GM19452 (cell line): ENCODE results near the gene ZNF587.
"Not testable (repeated sequence)": the region's sequence is repeated elsewhere in the genome, so short reads cannot be mapped to it uniquely, and the experiment has no call there.

Source experiments
- ATAC-seq: cut with Tn5 transposase; IDR thresholded peaks from one replicate; pipeline ENCODE4 v1.9.1; 2021; ENCODE audit not compliant: unreplicated experiment

ZNF587 gene

DNA sequence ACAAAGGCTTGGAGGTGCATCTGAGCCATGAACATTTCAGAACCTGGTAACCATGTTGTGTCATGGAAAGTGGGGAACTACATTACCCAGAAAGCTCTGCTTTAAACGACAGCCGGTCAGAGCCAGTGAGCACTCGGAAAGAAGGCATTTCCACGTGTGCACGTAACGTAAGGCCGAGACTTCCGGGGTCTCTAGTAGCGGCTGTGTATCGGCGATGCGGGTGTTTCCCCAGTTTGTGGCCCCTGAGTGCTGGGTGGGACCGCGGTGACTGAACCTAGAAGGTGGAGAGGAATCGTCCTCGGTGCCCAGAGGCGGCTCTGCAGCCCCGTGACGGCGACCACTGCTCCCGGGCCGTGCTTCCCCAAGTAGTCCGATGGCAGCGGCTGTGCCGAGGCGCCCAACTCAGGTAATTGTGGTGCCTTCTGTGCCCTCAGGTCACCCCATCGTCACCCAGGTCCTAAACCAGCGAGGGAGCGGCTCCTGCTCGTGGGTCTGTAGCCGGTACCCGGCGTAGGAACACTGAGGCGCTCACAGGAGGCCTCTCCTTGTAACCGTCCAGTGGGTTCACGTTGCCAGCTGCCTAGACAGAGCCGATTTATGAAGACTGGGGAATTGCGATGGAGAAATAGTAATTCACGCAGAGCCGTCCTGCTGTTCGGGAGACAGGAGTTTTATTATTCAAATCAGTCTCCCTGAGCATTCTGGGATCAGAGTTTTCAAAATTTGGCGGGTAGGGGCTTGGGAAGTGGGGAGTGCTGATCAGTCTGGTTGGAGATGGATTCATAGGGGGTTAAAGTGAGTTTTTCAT, at the start of gene ZNF587:
Gene ZNF587, plus strand, starts transcription at position 194 of the 808 bp plus-strand sequence. Its CDS starts 180 bp downstream, at position 374.
- ATAC-seq = peak; percentile 94

DNA sequence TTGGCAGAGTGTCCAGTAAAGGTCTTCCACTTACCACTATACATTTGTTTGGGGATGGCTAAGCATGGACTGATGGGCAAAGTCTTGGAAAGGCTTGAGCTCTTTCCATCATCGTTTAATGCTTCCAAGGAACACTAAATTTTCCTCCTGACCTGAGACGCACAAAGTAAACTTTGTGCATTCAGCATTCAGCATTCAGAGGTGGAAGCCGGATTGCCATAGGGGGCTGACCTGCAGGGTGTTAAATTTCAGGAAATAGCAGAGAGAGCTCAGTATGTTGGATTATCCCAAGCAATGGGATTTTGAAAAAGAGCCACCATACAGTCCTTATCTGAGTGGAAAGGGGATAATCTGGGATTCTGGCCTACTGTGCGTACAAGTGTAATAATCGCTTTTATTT, 49.0 kb upstream of the ZNF587 start:
- ATAC-seq = no peak

DNA sequence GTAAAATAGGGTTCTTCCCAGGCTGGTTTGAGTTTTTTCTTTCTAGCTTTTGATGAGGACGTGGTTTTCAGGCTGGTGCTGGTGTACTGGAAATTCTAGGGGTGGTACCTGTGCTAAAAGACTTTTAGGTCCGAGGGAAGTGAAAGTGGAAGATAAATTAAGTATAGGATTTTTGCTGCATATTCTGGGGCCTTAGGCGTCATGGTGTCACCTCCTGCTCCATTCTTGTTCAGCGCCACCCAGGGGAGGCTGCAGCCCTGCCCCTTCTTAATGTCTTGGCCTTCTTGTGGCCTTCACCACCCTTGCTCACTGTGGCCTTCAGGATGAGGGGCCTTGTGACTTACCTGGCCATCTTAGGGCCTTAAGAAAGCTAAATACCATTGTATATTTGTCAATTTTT, 47.4 kb upstream of the ZNF587 start:
- ATAC-seq = no peak

DNA sequence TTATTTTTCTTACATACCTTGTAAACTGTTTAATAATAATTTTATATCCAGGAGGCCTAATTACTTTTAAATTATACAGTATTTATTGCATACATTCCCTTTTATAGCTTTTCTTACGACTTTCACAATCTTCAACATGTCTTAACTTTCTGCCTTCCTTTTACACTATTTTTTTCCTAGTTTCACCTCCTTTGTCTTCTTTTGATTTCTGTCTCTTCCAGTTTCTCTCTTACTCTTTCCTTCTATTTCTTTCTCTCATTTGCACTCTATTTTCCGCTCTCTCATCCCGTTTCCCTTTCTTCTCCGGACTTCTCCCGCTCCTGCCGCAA, 46.4 kb upstream of the ZNF587 start:
- no peak for ATAC-seq

DNA sequence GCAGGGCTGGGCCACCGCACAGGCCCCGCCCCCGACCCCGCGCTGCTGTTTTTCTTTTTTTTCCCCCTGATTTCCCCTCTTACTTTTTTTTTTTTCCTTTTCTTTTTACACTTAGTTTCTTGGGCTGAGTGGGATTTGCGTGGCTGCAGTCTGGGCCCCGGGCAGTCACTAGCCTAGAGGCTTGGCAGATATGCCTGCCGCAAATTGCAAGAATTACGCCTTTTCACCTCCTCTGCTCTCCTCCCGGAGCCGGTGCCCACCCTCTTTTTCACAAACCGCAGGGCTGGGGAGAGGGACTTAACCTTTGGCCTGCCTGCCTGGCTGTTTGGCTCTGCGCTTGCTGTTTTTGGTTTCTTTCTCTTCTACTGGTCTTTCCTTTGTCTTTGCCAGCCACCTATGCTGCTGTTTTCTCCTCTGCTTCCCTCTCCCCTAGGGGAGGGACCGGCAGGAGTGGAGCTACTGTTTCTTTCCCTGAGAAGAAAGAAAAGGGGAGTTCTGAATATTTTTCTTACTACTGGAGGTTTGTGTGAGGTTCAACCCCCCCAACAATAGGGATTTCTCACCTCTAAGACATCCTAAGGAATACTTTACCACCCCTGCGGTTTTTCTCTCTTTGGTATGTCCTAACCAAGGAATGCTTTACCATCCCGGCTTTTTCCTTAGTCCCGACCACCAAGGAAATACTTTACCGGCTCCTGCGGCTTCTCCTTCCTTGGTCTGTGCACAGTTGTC, 45.9 kb upstream of the ZNF587 start:
- ATAC-seq = no peak

DNA sequence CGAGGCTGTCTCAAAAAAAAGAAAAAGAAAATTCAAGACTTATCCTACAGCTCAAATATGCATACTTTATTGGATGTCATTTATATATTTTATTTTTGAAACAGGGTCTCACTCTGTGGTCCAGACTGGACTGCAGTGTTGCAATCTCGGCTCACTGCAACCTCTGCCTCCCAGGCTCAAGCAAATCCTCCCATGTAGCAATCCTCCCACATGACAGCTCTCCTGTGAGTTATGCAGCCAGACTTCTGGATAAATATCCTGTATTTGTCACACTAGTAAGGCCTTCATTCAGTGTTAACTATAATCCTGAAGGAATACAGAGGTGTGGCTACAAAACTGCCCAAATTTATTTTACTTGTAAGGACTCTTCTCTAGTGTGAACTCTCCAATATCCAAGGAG, 42.1 kb upstream of the ZNF587 start:
- no peak for ATAC-seq

DNA sequence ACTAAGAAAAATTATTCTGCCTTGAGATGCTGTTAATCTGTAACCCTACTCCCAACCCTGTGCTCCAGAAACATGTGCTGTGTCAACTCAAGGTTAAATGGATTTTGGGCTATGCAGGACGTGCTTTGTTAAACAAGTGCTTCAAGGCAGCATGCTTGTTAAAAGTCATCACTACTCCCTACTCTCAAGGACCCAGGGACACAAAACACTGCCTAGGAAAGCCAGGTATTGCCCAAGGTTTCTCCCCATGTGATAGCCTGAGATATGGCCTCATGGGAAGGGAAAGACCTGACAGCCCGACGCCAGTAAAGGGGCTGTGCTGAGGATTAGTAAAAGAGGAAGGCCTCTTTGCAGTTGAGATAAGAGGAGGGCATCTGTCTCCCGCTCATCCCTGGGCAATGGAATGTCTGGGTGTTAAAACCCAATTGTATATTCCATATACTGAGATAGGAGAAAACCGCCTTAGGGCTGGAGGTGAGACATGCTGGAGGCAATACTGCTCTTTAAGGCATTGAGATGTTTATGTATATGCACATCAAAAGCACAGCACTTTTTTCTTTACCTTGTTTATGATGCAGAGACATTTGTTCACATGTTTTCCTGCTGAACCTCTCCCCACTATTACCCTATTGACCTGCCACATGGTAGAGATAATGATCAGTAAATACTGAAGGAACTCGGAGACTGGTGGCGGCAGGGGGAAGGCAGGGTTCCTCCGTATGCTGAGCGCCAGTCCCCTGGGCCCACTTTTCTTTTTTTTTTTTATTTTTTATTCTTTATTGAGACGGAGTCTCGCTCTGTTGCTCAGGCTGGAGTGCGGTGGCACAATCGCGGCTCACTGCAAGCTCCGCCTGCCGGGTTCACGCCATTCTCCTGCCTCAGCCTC, 39.0 kb upstream of the ZNF587 start:
- not testable (repeated sequence) for ATAC-seq

DNA sequence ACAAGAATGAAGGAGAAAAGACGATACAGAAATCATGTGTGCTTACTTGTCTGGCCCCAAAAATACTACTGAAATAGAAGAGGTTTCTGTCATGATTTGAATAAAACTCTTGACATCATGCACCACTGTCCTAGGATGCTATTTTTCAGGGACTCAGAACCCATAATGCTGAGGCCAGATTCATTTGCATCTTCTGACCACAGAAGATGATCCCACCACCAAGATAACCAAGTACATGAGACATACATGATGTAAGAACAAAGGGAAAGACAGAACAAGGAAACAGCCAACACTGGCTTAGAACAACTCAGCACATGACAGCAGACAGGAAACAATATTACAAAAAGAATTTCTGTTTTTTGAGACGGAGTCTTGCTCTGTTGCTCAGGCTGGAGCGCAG, 37.4 kb upstream of the ZNF587 start:
- no peak for ATAC-seq

DNA sequence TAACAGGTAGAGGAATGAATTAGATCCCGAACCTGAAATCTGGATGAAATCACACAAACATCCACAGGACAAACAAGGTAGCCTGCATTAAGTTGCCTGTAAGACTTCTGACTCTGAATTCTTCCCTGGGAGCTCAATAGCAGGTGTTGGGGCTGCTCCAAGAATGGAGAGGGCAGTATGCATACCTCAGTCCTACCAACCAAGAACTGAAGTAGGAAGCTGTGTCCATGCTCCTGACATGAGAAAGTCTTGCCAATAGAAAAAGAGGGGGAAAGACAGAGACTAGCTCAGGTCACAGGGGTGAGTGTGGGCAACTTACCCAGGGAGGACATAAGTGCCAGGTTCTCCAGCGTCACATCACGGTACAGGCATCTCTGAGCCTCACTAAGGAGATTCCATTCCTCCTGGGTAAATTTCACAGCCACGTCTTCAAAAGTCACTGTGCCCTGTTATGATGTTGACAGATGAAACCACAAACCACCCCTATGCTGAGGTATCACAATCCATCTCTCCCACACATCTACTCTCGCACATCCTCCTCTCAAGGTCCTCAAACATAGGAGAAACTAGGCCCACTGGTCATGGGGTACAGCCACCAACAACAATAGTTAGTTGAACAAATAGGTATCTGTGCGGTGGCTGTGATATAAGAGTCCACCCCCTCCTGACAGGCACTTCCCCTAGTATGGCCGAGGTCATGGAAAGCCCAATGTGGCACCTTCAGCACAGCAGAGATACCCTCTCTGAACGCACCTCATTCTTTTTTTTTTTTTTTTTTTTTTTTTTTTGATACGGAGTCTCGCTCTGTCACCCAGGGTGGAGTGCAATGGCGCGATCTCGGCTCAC, 36.5 kb upstream of the ZNF587 start:
- not testable (repeated sequence) for ATAC-seq

DNA sequence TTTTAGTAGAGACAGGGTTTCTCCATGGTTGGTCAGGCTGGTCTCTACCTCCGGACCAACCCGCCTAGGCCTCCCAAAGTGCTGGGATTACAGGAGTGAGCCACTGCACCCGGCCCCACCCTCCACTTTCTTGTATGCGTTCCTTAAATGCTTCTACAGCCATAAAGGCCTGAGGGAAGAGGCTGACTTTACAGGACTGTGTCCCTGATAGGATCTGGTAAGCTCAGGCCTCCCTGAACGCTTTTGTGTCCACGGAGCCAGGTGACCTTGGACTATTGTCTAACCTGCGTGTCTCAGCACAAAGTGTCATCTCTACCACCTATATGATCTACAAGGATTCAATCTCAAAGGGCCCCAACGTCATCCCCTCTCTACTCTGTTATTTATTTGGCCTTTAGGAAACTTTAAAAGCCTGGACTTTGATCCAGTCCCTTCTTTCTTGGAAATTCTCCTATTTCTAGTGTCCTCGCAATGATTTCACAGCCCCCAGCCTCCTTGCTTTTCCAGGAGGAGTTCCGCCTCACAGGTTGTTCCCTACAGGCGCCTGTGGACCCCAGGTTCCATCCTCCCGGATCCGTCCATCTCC, 35.6 kb upstream of the ZNF587 start:
- no peak for ATAC-seq

DNA sequence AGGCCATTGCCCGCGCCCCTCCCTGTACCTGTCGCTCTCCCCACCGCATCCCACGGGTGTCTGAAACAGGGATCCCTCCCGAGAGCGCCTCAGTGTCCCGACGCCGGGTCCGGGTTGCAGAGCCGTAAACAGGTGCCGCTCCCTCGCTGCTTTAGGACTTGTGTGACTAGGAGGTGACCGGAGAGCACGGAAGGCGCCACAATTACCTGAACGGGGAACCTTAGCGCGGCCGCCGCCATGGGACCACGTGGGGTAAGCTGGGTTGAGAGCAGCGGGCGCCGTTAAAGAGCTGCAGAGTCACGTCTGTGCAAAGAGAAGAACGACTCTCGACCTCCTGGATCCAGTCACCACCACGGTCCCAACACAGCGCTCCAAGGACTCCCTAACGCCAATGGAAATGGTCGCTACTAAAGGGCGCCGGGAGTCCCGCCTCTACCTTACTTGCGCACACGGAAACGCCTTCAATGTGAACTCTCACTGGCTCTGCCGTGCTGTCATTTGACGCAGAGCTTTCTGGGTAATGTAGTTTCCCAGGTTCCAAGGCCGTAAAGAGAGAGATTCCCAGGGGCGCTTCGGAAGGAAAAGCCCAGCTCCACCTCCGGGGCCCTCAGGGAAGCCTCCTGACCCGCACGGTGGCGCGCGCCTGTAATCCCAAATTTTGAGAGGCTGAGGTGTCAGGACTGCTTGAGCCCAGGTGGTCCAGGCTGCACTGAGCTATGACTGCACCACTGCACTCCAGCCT, 35.0 kb upstream of the ZNF587 start, which contains the start of gene ZNF552:
Gene ZNF552, minus strand, starts transcription at position 409 of the 742 bp plus-strand sequence. Its CDS starts 170 bp downstream, at position 239.
- ATAC-seq = peak; percentile 71

DNA sequence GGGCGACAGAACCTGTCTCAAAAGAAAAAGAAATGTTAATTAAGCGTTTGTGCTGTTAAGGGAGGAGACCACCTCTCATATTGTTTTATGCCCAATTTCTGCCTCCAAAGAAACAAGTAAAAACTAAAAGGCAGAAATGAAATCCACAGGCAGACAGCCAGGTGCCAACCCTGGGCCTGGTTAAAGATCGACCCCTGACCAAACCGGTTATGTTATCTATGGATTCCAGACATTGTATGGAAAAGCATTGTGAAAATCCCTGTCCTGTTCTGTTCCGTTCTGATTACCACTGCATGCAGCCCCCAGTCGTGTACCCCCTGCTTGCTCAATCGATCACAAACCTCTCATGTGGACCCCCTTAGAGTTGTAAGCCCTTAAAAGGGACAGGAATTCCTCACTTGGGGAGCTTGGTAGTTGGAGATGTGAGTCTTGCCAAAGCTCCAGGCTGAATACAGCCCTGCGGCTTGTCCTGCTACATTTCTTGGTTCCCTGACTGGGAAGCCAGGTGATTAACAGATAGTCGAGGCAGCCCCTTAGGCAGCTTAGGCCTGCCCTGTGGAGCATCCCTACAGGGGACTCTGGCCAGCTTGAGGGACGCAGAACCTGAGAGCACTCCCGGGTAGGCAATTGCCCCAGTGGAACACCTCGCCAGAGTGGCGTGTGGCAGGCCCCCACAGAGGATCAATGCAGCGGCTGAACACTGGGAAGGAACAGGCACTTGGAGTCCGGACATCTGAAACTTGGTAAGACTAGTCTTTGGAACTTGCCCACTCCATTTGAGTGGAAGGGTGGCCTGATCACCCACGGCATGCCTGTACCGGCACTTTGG, 34.2 kb upstream of the ZNF587 start:
- ATAC-seq = no peak

DNA sequence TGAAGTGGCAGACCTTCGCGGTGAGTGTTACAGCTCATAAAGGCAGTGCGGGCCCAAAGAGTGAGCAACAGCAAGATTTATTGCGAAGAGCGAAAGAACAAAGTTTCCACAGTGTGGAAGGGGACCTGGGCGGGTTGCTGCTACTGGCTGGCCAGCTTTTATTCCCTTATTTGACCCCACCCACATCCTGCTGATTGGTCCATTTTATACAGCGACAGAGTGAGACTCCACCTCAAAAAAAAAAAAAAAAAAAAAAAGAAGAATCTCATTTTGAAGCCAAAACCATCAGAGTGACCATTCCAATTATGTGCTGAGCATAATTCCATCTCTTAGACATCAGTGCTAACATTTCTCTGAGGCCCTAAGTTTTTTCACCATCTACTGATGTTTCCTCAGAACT, 33.0 kb upstream of the ZNF587 start:
- no peak for ATAC-seq

DNA sequence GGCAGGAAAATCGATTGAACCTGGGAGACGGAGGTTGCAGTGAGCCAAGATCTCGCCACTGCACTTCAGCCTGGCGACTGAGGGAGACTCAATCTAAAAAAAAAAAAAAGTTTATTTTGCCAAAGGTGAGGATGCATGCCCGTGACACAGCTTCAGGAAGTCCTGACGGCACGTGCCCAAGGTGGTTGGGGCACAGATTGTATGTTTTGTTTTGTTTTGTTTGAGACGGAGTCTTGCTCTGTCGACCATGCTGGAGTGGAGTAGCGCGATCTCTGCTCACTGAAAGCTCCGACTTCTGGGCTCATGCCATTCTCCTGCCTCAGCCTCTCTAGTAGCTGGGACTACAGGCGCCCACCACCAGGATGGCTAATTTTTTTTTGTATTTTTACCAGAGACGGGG, 31.7 kb upstream of the ZNF587 start:
- ATAC-seq = no peak

DNA sequence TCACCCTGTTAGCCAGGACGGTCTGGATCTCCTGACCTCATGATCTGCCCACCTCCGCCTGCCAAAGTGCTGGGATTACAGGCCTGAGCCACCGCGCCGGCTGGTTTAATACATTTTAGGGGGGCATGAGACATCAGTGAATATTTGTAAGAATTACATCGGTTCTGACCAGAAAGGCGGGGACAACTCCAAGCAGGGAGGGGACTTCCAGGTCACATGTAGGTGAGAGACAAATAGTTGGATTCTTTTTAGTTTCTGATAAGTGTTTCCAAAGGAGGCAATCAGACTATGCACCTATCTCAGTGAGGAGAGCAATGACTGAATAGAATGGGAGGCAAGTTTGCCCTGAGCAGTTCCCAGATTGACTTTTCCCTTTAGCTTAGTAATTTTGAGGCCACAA, 31.3 kb upstream of the ZNF587 start:
- ATAC-seq = no peak

DNA sequence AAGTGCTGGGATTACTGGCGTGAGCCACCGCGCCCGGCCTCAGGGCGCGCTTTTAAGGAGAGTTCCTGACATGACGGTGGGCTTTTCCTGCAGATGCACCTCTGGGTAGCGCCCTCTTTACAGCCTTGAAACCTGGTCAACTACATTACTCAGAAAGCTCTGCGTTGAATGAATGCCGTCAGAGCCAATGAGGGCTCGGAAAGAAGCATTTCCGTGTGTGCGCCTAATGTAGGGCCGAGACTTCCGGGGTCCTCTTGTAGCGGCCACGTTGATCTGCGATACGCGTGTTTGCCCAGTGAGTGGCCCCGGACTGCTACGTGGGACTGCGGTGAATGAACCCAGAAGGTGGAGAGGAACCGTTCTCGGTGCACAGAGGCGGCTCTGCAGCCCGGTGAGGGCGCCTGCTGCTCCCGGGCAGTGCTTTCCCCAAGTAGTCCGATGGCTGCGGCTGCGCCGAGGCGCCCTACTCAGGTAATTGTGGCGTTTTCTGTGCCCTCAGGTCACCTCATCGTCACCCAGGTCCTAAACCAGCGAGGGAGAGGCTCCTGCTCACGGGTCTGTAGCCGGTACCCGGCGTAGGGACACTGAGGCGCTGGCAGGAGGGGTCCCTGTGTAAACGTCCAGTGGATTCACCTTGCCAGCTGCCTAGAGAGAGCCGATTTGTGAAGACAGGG, 30.0 kb upstream of the ZNF587 start:
- peak; percentile 88 for ATAC-seq

DNA sequence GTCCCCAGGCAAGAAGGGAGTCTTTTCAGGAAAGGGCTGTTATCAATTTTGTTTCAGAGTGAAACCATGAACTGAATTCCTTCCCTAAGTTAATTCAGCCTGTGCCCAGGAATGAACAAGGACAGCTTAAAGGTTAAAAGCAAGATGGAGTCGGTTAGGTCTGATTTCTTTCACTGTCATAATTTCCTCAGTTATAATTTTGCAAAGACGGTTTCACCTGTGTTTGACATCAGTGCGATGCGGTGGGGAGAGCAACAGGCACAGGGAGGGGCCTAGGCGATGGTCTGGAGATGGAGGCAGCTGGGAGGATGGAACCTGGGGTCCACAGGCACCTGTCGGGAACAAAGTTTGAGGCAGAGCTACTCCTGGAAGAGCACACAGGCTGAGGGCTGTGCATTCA, 29.1 kb upstream of the ZNF587 start:
- ATAC-seq = no peak

DNA sequence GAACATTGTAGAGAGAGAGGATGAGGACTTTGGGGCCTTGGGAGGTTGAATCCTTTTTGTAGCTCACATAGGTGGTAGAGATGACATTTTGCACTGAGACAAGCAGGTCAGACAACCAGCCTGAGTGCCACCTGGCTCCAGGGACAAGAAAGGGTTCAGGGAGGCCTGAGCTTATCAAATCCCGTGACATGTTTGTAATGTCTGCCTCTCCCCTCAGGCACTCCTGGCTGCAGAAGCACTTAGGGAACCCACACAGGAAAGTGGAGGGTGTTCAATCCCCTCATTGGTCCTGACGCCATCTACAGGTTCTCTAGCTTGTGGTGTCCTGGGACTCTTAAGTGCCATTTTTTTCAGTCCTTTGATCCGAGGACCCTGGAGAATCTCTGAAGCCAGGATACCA, 28.6 kb upstream of the ZNF587 start:
- ATAC-seq = not testable (repeated sequence)
